Uterus (tissue), 2 donors: ENCODE results near the gene CSNK1G2.
A peak's percentile ranks its signal among the peaks of the same experiment; 100 is the strongest.

ENCODE experiments used
- CTCF ChIP-seq, 4 experiments: fragments of 200-600 bp in 2 of 4; fragments of 450-650 bp in 2 of 4; sonication (generic) in 2 of 4; IDR thresholded peaks; one replicate each; pipeline ENCODE4 v1.5.1; 2016 to 2019; ENCODE audit warnings: antibody characterized with exemption in 4 of 4, mild to moderate bottlenecking in 2 of 4, moderate library complexity in 1 of 4
- POLR2A ChIP-seq, 2 donors: fragments of 450-650 bp; IDR thresholded peaks; one replicate each; pipeline ENCODE4 v1.6.1; 2016; ENCODE audit warnings: antibody characterized with exemption in 2 of 2, mild to moderate bottlenecking in 1 of 2, moderate library complexity in 1 of 2

GRCh38 chr19:1921326-1921725, 19.6 kb upstream of the CSNK1G2 start:
- peak in 1 of 4 experiments; percentile 2 for TF ChIP-seq CTCF (IDR thresholded peaks at IDR 0.05)
- TF ChIP-seq POLR2A (IDR thresholded peaks at IDR 0.05) = no peak
